HG03354 (cell line): Measurements from ENCODE around the gene E2F7.
"Not testable (repeated sequence)": the region's sequence is repeated elsewhere in the genome, so short reads cannot be mapped to it uniquely, and the experiment has no call there.

Experiments used
- ATAC-seq: cut with Tn5 transposase; IDR thresholded peaks from one replicate; pipeline ENCODE4 v1.9.1; 2021; ENCODE audit warnings: mild to moderate bottlenecking; ENCODE audit not compliant: unreplicated experiment, poor library complexity, severe bottlenecking

E2F7 gene

GRCh38 chr12:77065361-77066204, at the start of gene E2F7:
Gene E2F7 (minus strand): TSS chr12:77065569. CDS start chr12:77064635, 934 bp downstream.
- peak; percentile 82 for ATAC-seq

- ATAC-seq = no peak
These were observed 48.6 kb upstream of the E2F7 start for GRCh38 chr12:77113971-77114370.

- ATAC-seq = no peak
These were observed 43.3 kb upstream of the E2F7 start for GRCh38 chr12:77108707-77109106.

- ATAC-seq = no peak
These were observed 41.8 kb upstream of the E2F7 start for GRCh38 chr12:77107121-77107520.

GRCh38 chr12:77104792-77105191, 39.4 kb upstream of the E2F7 start:
- no peak for ATAC-seq

- no peak for ATAC-seq
These were observed 38.9 kb upstream of the E2F7 start for GRCh38 chr12:77104286-77104685.

GRCh38 chr12:77102691-77103090, 37.3 kb upstream of the E2F7 start:
- ATAC-seq = no peak

GRCh38 chr12:77102123-77102522, 36.8 kb upstream of the E2F7 start:
- ATAC-seq = no peak

- no peak for ATAC-seq
These were observed 34.4 kb upstream of the E2F7 start for GRCh38 chr12:77099799-77100198.

- ATAC-seq = no peak
These were observed 32.5 kb upstream of the E2F7 start for GRCh38 chr12:77097846-77098245.

GRCh38 chr12:77092227-77092626, 26.9 kb upstream of the E2F7 start:
- ATAC-seq = not testable (repeated sequence)

- ATAC-seq = no peak
These were observed 24.4 kb upstream of the E2F7 start for GRCh38 chr12:77089686-77090220.

- no peak for ATAC-seq
These were observed 22.1 kb upstream of the E2F7 start for GRCh38 chr12:77087427-77087826.

GRCh38 chr12:77082021-77082420, 16.7 kb upstream of the E2F7 start:
- ATAC-seq = no peak

- no peak for ATAC-seq
These were observed 14.3 kb upstream of the E2F7 start for GRCh38 chr12:77079631-77080030.

GRCh38 chr12:77078231-77078630, 12.9 kb upstream of the E2F7 start:
- no peak for ATAC-seq

GRCh38 chr12:77076886-77077285, 11.5 kb upstream of the E2F7 start:
- no peak for ATAC-seq

- not testable (repeated sequence) for ATAC-seq
These were observed 8.5 kb upstream of the E2F7 start for GRCh38 chr12:77073894-77074293.

- no peak for ATAC-seq
These were observed 7.6 kb upstream of the E2F7 start for GRCh38 chr12:77072833-77073495.

GRCh38 chr12:77070800-77071449, 5.6 kb upstream of the E2F7 start:
- ATAC-seq = peak; percentile 19
